NCI-H2171 treated with DMSO at 0.1 percent for 48 hours (cell line): Measurements from ENCODE around the gene ADGRG1.
A peak's percentile ranks its signal among the peaks of the same experiment; 100 is the strongest.

Source experiments
- DNase-seq: peaks from one replicate; lab custom pipeline; 2025; lab: John Stamatoyannopoulos, UW

Gene ADGRG1

GRCh38 chr16:57620335-57621231 is 7.8 kb upstream of the ADGRG1 start:
- DNase-seq = peak; percentile 62

DNA sequence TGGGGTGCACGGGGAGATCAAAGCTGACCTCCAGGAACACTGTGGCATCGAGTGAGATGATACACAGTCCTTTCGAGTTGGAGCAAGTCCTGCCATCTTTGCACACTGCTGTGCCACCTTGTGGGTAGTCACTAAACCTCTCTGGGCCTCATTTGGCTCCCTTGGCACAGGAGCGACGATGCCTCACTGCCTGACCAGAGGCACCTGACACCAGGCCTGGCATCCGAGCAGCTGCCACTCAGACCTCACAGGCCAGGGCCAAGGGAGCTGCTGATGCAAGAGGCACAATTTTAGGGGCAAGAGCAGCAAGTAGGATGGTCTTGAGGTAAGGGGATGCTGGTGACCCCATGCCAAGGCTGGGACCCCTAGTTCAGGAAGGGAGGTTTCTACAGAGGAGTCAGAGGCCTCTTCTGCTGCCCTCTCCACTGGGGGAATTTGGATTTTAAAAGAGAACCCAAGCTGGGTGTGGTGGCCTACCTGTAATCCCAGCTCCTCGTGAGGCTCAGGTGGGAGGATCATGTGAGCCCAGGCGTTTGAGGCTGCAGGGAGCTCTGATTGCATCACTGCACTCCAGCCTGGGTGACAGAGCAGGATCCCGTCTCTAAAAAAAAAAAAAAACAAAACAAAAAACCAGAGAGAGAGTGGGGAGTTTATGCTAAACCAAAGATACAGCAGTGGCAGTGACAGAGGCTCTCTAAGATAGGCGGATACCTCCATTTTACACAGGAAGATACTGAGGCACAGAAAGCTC is 6.7 kb upstream of the ADGRG1 start:
- DNase-seq = peak; percentile 61

DNA sequence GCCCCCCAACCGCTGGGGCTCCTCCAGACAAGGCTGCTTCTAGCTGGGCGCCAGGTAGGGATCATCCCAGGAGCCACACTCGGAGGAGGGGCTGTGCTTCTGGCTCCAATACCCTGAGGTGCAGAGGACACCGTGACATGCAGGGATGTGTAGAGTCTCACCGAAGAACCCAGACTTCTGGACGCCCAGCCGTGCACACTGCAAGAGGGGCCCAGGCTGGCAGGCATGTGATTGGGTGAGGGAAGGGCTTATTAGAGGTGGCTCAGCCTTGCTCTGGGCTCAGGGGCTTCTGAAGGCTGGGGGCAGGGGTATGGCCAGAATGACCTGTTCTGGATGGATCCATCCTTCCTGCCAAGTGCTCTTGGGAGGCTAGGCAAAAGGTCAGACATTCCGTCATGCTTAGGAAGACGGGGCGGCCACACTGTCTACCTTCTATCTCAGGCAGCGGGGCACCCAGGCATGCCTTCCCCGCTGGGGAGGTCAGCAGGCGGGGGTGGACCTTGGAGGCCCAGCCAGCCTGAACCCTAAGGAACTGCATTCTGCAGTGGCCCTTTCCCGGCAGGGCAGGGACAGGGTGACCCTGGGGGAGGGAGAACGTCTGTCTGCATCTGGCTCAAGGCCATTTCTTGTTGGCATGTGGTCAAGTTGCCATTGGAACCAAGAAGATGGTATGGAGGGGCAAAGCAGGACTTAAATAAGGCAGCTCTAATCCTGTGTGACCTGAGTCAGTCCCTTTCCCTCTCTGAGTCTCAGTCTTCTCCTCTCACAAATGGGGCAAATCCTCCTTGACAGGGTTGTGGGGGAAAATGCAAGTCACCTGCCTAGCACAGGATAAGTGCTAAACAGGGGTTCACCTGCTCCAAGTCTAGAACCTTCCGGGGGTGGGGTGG is 5.8 kb upstream of the ADGRG1 start:
- DNase-seq = no peak

DNA sequence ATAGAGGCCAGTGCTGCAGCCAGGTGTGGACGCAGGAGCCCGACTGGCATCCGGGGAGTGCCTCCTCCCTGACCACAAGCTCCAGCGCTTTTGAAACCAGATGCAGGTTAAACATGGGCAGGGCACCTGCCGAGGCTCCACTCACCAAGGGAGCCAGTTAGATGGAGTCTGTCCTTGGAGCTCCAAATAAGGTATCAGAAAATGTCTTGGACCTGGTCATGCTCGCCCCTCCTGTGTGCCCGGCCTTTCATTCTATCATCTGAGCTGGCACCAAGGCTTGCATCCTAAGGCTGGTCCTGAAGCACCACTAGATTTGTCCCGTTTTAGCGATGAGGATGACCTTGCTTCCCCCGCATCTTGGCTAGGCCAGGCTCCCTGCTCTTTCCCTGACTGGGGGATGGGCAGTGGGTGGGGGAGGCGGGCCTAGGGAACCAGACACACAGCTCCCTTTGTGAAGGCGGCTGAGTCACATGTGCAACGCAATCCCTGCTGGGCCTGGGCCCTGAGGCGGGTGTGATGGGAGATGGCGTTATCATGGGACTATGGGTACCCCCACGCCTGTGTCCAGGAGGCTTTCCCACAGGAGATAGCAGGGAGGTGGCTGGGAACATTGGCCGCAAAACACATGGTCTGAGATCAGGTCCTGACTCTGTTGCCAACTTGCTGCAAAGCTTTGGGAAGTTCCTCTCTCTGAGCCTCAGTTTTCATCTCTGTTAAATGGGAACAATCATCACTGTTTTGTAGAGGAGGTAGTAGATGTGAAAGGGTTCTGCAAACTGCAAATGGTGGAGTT is 5.0 kb upstream of the ADGRG1 start:
- DNase-seq = no peak

GRCh38 chr16:57624044-57624688 is 4.3 kb upstream of the ADGRG1 start:
- DNase-seq = no peak

- DNase-seq = no peak
Observed at GRCh38 chr16:57624806-57625500, 3.5 kb upstream of the ADGRG1 start.

- no peak for DNase-seq
Observed at GRCh38 chr16:57626420-57627170, 1.8 kb upstream of the ADGRG1 start.

- DNase-seq = no peak
Observed at GRCh38 chr16:57627184-57627871, 1.1 kb upstream of the ADGRG1 start.

GRCh38 chr16:57628783-57629293 is 408 bp downstream of the ADGRG1 start:
- no peak for DNase-seq

DNA sequence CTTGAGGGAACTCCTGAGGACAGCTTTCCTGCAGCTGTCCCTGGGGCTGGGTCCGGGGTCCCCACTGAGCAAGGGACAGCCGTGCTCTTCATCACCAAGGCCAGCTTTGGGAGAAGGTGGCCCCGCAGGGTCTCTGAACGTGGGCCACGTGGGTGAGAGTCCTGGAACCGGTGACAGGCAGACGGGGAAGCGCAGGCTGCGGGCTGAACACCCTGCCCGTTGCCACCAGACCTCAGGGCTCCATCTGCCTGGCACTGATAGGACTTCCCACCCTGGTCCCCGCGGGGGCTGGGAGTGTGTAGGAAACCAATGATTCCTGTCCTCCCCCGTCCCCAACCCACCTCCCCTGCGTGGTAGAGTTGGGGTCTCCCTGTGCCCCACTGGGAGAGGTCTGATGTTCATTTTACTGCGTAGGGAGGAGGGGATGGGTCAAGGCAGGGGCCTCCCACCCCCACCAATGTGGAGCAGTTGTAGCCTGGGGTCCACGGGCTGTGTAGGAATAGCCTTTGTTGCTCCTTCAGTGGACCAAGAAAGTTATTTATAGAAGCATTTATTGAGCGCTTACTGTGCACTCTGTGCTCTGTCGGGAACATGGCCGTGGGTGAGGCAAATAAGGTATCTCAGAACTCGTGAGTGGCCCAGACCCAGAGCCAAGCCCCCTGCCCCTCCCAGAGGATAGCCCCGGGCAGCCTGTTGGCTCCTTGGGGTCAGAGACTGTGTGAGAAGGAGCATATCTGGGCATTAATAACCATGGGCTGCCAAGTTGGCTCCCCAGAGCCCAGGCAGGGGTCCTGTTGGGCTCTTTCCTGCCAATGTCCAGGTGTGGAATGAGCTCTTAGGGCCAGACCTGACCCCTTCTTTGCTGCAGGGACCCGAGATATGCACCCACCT is 1.3 kb downstream of the ADGRG1 start:
- no peak for DNase-seq

DNA sequence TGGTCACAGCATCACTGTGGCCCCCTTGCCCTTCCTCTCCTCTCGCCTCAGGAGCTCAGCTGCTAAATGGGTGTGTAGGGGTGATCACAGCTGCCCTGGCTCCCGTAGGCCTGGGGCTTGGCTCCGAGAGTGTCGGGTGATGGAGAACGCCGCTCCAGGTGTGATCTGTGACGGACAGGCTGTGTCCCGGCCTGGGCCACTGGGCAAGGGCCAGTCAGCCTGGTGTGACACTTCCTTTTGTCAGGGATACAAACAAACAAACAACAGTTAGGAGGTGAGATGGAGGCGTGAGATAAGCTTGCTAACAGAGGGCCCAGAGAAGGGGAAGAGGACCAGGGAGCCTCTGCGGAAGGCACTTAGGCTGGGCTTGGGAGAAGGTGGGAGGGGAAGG is 2.0 kb downstream of the ADGRG1 start:
- no peak for DNase-seq

DNA sequence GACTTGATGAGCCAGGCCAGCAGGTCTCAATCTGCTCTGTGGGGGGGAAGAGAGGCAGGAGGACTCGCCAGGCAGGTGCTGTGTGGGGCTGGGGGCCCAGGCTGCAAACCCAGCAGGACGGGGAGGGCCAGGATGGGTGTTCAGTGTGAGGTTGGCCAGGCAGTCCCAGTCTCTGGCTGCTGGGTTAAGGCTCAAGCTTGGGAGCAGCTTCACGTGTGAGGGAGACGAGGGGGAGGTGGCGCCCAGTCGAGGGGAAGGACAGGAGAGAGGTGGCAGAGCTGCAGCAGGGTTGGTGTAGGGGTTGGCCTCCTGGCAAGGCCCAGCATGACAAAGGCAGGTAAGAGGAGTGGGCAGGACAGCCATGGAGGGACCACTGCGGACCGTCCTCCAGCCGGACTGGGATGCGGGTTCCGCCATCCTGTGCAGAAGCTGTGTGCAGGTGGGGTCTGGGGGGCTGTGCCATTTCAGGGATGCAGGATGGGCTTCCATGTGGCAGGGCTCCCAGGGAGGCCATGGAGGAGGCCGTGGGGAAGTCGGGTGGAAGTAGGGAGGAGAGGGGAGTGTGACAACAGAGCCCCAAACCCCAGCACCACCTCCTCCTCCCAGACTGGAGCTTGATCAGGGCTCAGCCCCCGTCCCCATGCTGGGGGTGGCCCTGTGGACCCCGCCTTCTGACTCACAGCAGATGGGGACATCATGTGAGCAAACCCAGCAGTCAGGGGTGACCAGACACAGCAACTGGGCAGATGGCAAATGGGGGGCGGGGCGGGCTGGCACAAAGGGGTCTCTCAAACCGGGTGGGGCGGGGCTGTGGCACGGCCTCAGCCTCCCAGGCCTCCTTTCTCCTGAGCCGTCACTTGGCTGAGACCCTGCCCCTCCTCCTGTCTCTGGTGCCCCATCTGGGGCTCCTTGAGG is 2.8 kb downstream of the ADGRG1 start:
- DNase-seq = peak; percentile 28

DNA sequence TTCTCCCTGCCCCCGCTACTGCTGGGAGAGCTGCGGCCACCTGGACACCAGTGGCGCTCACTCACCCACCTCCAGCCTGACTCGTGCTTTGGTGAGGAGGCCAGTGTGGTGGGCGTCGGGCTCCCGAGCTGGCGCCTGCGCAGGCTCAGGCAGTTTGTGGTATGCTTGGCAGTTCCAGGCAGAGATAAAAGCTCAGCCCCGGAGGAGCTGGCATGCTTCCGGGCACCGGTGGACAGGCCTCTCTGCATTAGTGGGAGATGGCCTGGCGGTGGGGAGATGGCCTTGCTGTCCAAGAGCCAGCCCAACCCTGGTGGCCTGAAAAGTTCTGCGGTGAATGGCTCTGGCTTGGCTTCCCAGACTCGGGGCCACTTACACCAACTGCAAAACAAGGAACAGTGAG is 4.1 kb downstream of the ADGRG1 start:
- DNase-seq = no peak

- no peak for DNase-seq
Observed at GRCh38 chr16:57633383-57634064, 5.1 kb downstream of the ADGRG1 start.

GRCh38 chr16:57634171-57634570 is 5.7 kb downstream of the ADGRG1 start:
- DNase-seq = no peak
